HG03108 (cell line): Measurements from ENCODE around the gene MYPOP.

Experiments used
- ATAC-seq: cut with Tn5 transposase; IDR thresholded peaks from one replicate; pipeline ENCODE4 v1.9.1; 2021; ENCODE audit warnings: moderate library complexity; ENCODE audit not compliant: unreplicated experiment

The MYPOP gene, protein sequence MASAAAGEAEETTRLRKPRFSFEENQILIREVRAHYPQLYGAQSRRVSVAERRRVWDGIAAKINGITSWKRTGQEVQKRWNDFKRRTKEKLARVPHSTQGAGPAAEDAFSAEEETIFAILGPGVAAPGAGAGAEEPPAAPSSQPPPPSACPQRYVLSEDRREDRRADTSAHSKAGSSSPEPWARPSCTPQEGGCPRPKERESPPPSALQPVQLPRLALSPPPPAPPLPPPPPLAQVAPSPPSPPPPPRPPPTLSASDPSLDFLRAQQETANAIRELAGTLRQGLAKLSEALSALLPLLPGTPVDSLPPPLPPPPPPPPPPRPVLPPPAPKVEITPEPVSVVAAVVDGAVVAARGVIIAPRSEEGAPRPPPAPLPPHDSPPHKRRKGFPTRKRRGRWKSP

DNA sequence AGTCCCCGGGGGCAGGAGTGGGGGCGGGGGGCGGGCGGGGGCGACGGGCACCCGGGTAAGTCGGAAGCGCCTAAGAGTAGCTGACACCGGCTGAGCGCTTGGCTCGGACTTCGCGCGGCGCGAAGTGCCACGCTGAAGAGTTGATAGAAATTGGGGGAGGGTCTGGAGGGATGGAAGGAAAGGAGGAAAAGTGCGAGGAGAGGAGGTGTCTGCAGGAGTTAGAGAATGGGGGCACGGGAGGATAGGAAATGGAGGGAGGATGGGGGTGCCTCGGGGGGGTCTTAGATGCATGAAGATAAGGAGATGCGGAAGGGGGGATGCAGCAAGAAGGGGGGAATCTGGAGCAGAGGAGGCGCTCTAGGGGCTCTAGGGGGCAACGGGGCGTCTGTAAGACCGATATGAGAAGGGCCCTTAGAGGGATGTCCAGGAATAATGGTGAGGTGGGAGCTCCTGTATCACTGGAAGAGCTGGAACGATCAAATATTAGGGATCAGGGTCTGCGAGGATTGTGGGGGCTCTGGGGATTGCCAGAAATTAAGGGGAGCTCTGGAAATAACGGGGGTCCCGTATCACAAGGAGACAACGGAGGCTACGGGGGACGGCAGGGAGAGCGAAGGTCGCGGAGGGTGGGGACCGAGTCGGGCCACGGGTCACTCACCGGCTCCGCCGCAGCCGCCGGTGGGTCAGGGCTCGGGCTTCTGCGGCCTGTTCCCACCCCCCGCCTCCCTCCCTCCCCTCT is at the start of gene MYPOP:
Gene MYPOP (minus strand): TSS at position 702 of the 739 bp plus-strand sequence. CDS start 840 bp downstream, outside the sequence.
- ATAC-seq: no peak

DNA sequence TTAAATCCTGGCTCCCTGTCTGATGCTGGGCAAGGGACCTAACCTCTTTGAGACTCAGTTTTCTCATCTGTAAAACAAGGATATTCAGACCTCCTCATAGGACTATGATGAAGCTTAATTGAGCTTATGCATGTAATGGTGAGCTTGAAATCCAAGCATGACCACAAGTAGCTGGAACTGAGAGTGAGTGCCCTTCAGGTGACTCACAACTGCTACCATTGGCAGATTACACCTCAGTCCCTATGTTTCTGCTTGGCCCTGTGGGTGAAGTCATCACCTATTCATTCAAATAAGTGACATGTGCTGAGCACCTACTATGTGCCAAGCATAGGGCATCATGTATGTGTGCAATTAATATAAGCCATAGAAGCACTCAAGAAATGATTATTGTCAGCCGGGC is 45.5 kb upstream of the MYPOP start:
- no peak for ATAC-seq

DNA sequence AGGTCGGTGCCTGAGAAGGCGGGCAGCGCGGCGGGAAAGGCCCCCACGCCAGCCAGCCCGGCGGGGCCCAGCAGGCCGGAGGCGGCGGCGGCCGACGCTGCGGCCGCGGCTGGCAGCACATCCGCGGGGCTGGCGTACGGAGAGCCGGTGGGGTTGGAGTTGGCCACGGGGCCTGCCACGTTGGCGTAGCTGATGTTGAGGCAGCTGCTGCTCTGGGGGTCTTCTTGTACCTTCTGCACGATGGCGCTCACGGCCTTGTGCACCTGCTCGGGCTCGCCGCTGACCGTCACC is 38.0 kb upstream of the MYPOP start:
- no peak for ATAC-seq

DNA sequence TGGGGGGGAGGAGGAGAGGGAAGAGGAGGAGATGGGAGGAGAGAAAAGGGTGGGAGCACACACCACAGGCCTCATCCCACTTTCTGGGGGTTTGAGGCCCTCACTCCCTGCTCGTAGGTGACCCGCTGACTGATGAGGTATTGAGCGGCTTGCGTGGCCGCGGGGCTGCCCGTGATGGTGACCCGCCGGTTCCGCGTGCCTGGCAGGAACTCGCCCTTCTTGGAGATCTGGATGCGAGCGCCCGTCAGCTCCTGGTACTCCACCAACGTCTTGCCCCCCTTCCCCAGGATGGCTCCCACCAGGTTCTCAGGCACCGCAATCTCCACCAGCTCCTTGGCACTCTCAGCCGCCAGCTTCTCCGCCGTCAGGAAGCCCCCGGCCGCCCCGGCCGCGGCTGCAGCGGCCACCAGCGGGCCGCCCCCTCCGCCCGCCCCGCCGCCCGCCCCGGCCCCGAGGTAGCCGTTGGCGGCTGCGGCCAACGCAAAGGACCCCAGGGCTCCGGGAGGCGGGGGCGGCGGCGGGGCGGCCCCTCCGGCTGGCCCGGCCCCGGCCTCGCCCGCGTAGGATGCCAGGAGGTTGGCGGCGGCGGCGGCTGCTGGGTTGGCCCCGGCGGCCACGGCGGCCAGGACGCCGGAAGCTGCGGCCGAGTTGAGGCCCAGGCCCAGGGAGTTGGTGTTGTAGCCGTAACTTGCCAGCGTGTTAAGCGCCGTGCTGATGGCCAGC is 37.5 kb upstream of the MYPOP start:
- no peak for ATAC-seq

DNA sequence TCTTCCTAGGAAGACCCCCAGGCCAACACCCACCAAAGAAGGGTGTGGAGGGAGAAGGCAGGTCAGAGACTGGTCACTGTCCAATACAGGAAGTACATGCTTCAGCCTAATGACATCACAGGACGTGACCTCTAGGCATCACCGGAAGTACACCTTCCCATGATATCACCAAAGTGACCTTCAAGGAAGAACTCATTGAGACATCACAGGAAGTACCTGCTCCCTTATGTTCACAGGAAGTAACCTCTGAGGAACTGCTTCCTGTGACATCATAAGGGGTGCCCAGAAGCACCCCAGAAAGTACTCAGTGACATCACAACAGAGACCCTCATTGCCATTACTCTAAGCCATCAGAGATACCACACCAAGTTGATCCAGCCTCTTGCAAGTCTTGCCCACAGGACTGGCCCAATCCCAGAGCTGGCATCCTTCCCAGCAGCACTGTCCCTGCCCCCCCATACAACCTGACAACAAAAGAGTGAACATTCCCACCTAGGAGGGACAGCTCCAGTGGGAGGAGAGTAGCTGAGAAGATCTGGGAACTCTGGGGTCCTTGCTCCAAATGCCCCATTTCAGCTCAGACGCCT is 36.4 kb upstream of the MYPOP start:
- ATAC-seq: no peak

DNA sequence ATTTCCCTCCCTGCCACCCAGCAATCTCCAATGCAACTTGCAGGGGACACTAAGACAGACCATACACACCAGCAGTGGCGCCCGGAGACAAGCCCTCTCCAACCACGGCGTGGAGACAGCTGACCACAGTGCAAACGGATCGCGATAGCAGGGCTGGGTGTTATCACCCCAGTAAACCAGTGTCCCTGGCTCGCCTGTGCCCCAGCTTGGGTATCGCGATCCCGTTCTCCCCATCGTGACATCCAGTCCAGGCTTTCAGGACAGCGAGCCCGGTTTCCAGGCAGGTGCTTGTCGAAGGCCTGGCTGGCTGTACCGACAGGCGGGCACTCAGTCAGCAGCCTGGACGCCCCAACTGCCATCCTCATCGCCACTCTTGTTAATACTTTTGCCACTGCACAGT is 32.9 kb upstream of the MYPOP start:
- no peak for ATAC-seq

DNA sequence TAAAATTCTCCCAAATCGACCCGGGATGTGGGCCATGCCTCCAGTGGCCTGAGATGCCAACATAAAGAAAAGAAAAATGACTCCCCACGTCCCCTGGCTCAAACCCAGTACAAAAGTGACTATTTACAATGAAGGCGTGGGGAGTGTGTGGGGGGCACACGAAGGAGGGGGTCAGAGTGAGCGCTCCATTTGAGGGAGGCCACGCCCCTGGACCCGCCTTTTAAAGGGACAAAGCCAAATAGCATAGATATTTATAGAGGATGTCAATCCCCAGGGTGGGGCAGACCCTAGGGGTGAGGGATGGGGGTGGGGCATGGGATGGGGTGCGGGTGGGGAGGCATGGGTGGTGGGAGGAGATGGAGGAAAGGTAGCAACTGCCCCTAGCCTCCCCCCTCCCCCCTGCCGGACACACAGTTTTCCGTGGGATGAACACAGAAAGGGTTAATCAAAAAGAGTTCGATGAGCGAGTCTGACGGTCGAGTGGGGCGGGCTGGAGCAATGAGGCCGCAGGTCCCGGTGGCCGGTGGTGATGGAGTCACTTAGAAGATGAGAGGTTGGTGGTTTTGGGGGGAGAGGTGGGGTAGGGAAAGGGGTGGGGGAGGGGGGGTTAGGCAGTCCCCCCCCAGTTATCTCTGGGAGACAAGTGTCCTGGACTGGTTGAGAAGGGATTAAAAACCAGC is 32.3 kb upstream of the MYPOP start:
- no peak for ATAC-seq

DNA sequence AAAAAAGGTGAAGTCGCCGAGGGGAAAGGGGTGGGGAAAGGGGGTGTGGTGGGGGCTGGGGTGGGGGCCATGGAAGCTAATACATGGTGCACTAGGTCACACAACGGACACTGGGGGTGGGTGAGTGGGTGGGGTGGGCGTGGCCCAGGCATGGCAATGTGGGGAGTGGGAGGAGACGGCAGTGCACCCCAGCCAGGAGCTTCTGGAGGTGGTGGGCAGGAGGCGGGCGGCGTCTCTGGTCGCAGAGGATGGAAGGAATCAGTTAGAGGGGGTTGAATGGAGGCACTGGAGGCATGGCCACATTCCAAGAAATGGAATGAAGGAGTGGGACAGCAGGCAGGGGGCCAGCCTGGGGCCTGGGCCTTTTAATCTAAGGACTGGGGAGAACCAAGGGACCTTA is 31.3 kb upstream of the MYPOP start:
- ATAC-seq: no peak

DNA sequence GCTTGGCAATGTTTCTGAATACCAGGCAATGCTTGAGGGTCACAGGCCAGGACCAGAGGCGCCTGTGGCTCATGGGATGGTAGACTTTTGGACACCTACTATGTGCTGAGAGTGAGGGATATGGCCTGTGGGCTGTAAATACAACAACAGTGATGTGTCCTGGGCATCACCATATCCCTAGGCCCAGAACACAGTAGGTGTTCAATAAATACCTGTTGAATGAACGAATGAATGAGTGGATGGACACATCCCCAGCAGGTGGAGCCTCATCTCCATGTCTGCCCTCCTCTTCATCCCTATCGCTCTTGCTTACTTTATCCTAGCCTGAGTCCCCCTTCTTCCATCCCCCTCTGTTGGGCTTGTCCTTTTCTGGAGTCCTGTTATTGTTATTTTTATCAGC is 28.6 kb upstream of the MYPOP start:
- no peak for ATAC-seq

DNA sequence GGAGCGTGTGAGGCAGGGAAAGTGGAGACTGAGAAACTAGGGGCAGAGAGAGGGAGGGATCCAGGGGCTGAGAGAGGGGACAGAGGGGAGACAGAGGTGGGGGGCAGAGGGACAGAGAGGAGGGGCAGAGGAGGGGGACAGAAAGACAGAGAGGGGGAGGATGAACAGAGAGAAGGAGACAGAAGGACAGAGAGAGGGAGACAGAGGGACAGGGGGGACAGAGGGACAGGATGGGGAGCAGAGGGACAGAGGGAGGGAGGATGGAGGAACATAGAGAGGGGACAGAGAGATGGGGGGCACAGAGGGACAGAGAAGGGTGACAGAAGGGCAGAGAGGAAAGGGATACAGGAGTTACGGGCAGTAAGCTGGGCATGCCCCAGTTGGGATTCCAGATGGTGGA is 26.8 kb upstream of the MYPOP start:
- ATAC-seq: no peak

DNA sequence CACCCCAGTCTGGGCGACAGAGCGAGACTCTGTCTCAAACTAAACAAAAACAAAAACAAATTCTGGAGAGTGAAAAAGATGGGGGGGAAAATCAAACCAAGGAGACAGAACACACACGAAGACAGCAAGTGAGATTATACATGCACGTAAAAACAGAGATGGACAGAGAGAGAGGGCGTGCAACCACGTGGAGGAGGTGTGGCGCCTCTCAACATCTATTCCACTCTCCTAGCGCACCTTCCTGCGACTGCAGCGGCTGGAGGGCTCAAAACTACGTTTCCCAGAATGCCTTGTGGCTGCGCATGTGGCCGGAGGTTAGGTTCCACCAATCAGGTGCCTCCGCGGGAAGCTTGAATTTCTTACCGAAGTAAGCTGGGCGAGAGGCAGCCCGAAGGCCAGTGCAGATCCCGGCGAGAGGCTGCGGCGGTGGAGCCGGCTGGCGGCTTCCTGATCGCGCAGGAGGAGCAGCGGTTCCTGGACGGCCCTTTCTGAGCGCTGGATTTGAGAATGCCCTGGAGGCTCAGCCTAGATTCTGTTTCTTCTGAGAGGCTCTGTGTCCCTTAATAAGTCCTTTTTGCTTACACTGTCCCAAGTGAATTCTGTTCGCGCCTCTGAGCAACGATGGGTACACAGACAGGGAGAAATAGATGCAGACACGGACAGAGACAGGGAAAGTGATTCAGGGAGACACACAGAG is 25.3 kb upstream of the MYPOP start:
- ATAC-seq: peak; percentile 91

DNA sequence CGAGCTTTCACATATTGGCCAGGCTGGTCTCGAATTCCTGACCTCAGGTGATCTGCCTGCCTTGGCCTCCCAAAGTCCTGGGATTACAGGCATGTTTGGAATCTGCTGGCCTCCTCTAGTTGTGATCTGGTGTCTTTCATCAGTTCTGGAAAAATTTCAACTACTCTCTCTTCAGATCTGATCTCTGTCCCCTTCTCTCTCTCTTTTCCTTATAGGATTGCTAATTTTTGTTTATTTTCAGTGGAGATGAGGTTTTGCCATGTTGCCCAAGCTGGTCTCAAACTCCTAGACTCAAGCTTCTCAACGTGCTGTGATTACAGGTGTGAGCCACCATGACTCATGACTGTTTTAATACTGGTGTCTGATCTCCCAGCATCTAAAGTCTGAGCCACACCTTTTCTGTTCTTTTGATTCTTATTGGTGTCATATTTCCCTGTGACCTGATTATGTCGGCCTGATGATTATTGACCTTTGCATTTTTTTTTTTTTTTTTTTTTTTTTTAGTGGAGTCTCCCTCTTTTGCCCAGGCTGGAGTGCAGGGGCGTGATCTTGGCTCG is 22.6 kb upstream of the MYPOP start:
- no peak for ATAC-seq

DNA sequence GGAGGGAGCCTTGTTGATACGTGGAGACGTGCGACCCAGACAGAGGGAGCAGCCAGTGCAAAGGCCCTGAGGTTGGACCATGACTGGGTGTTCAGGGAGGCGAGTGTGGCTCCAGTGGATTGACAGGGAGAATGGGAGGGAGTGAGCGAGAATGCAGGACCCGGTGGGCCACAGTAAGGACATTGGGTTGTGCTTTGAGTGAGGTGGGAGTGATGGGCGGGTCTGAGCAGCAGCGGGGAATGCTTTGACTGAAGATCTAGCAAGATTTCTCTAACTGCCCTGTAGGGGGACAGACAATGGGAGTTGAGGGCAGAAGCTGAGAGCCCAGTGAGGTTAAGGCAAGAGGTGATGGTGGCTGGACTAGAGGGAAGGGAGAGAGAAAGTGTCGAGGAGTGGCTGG is 19.9 kb upstream of the MYPOP start:
- ATAC-seq: no peak

DNA sequence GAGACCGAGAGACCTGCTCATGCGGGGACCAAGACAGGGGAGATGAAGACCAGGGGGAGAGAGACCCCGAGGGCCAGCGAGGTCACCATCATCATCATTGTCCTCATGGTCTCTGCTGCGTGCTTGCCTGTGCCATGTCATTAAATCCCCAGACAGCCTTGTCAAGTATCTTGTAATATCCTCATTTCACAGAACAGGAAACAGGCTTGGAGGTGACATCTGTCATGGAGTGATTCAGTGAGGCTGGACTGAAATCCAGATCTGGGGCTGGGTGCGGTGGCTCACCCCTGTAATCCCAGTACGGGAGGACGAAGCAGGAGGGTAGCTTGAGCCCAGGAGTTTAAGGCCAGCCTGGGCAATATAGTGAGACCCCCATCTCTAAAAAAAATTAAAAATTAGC is 18.0 kb upstream of the MYPOP start:
- no peak for ATAC-seq

DNA sequence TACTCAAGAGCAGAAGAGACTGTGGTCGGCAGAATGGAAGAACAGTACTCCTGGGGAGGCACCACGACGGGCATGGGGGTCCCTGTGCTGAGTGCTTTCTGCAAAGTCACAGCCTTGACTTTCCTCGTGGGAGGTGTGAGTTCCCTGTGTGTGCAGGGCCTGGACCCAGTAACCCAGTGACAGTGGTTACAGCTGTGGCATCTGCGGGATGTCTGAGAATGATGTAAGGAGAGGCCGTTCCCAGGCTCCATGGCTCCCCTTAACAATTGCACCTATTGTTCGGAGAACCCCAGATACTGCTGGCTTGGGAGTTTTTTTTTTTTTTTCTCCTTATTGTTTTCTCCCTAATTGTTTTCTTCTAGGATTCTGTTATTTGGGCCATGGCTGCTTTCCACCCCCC is 17.3 kb upstream of the MYPOP start:
- ATAC-seq: no peak

DNA sequence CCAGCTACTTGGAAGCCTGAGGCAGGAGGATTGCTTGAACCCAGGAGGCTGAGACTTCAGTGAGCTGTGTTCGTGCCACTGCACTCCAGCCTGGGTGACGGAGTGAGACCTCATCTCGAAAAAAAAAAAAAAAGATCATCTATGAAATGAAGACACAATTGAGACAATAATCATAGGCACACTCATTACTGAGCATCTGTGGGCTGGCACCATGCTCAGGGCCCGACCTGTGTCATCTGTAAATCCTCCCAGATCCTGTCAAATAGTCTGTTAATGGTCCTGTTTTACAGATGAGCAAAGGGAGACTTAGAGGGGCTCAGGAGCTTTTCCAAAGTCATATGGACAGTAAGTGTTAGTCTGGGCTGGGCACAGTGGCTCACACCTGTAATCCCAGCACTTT is 16.3 kb upstream of the MYPOP start:
- ATAC-seq: no peak

DNA sequence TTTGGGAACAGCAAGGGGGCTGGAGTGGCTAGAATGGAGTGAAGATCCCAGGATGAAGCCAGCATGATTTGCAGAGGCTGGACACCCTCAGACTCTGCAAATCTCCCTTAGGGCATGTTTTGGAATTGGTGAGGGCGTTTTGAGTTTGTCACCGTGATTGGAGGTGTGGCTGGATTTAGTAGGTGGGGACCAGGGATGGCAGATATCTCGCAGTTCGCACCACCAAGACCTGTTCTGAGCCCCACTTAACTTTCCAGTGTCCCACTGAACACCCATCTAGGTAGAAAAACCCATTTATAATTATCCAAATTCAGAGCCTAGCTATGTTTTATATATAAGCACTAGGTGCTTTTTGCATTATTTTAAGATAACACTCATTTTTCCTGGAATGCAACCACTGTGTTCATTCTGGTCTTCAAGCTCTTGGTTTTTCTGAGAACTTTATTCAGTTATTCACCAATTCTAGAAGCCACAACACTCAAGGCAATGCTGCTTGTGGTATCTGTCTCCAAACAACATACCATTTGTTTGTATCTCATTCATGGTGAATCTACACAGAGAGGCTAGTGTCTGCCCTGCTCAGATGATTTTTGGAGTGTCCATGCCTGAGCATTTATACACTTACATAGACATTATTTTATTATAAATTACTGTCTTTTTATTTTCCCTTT is 15.1 kb upstream of the MYPOP start:
- no peak for ATAC-seq

DNA sequence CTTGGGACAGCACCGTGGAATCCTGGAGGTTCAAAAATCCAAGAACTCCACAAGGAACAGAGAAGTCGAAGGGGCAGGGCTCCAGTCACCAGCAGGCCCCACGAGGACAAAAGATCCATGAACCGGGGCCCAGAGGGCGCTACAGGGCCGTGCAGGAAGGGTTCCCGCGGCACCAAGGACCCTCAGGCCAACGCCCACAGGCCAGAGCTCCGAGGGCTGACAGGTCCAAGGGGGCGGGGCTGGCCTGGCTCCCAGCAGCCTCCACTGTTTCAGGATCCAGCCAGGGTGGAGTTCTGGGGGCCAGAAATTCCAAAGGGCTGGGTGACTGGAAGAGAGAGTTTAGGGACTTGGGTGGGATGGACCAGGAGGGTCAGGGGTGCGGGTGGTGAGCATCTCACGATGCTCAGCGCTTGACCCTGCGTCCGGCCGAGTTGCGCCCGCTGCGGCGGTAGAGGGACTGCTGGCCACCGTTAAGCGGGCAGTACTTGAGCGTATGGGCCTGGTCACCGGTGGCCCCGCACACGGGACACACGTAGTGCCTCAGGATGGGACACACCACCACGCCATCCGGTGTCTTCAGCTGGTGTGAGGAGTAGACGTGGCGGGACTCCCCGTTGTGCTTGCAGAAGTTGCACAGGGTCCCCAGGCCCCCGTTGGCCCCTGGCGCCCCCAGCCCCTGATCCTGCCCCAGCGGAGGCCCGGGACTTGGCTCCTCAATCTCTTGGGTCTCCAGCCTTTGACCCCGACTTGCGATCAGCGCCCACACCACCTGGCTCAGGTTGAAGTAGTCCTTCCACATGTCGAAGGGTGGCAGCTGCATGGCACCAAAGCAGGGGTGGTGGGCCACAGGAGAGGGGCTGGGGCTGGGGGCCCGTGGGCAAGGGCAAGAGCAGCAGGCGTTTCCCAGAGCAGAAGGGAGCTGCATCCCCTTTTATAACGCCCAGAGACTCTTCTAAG is 11.7 kb upstream of the MYPOP start, which contains the start of gene NANOS2:
Gene NANOS2 (minus strand): TSS at position 905 of the 957 bp plus-strand sequence. CDS start 85 bp downstream, at position 820.
- ATAC-seq: no peak
